Measurements from ENCODE around the gene DENND5A.
"Not testable (repeated sequence)": the region's sequence is repeated elsewhere in the genome, so short reads cannot be mapped to it uniquely, and the experiment has no call there.

DENND5A gene

DNA sequence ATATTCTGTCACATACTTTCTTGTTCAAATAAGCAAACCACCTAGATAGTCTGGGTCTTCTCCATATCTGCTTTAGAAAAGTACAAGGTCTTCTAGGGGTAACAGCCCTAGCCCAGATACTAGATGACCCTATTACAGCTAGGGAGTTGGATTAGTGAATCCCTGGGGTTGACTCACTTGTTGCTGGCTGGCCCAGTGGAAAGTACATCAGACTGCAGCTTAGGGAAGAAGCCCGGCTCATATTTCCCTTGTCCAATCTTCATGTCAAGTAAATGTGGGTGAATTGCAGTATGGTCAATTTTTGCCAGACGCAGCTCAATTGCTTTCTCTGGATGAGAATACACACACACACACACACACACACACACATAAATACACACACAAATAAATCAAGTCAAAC is 94.7 kb downstream of the DENND5A start:
- DNase-seq (ENCODE audit: extremely low spot score) = no peak
- TF ChIP-seq CTBP1 (IDR thresholded peaks at IDR 0.05; ENCODE audit: borderline replicate concordance) = no peak
- TF ChIP-seq FOXM1 (IDR thresholded peaks at IDR 0.05; ENCODE audit: borderline replicate concordance) = no peak
- TF ChIP-seq, protein P1, sequence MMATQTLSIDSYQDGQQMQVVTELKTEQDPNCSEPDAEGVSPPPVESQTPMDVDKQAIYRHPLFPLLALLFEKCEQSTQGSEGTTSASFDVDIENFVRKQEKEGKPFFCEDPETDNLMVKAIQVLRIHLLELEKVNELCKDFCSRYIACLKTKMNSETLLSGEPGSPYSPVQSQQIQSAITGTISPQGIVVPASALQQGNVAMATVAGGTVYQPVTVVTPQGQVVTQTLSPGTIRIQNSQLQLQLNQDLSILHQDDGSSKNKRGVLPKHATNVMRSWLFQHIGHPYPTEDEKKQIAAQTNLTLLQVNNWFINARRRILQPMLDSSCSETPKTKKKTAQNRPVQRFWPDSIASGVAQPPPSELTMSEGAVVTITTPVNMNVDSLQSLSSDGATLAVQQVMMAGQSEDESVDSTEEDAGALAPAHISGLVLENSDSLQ (IDR thresholded peaks at IDR 0.05) = no peak
- TF ChIP-seq HDGF (IDR thresholded peaks at IDR 0.05; ENCODE audit: borderline replicate concordance) = no peak
- no peak for TF ChIP-seq FOXA1 (IDR thresholded peaks at IDR 0.05)
- TF ChIP-seq FOXK2 (IDR thresholded peaks at IDR 0.05) = no peak
- TF ChIP-seq SUZ12 (IDR thresholded peaks at IDR 0.05) = no peak
- TF ChIP-seq ZNF384 (IDR thresholded peaks at IDR 0.05) = no peak
- no peak for TF ChIP-seq ELF4 (IDR thresholded peaks at IDR 0.05)
- TF ChIP-seq BHLHE40 (IDR thresholded peaks at IDR 0.05; ENCODE audit: borderline replicate concordance) = no peak
- TF ChIP-seq TARDBP (IDR thresholded peaks at IDR 0.05) = no peak
- no peak for TF ChIP-seq SP1 (IDR thresholded peaks at IDR 0.05)
- TF ChIP-seq ARNT (IDR thresholded peaks at IDR 0.05) = no peak
- no peak for TF ChIP-seq L3MBTL2 (conservative IDR thresholded peaks at IDR 0.05)
- no peak for TF ChIP-seq NFRKB (IDR thresholded peaks at IDR 0.05)
- no peak for TF ChIP-seq LEF1 (IDR thresholded peaks at IDR 0.05; ENCODE audit: borderline replicate concordance)
- ChIA-PET CTCF (interaction anchor here (0.5 kb wide), 1 partner anchor 124 kb away, joined by 4 read pairs; no protein-coding TSS in a partner anchor), POLR2A (no interaction called here)

DNA sequence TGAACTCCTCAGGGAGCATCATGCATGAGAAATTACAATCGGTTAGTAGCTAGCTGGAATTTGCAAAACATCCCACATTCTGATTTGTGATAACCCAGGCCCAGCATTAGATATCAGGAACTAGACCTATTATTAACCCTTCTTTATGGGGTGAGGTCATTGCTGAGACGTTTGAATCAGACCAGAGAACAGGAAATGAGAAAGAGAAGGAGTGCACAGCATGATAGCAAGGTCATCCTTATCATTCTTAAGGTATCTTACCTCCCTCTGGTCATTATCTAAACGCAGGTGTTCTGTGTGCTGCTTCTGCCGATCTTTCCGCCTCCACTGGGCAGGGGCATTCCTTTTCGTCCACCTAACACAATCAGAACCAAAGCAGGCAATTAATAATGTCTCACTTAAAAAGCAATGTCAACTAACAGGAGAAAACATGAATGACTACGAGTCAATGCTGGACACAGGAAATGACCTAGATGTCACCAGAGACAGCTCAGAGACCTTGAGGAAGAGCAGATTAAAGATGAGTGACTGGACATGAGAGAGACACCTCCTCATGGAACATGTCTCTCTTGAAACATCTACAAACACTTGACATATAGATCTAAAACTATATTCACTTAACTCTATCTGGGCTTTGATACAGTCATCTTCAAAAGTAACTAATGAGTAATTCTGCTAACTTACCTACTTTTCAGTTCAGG is 95.4 kb downstream of the DENND5A start:
- CTCF ChIA-PET = no interaction called here
- TF ChIP-seq ARNT (IDR thresholded peaks at IDR 0.05) (no peak), NFRKB (IDR thresholded peaks at IDR 0.05) (no peak), CTBP1 (IDR thresholded peaks at IDR 0.05; ENCODE audit: borderline replicate concordance) (no peak), SP1 (IDR thresholded peaks at IDR 0.05) (no peak), L3MBTL2 (conservative IDR thresholded peaks at IDR 0.05) (no peak), SUZ12 (IDR thresholded peaks at IDR 0.05) (no peak), ELF4 (IDR thresholded peaks at IDR 0.05) (no peak), BHLHE40 (IDR thresholded peaks at IDR 0.05; ENCODE audit: borderline replicate concordance) (no peak), ZNF384 (IDR thresholded peaks at IDR 0.05) (no peak), LEF1 (IDR thresholded peaks at IDR 0.05; ENCODE audit: borderline replicate concordance) (no peak), HDGF (IDR thresholded peaks at IDR 0.05; ENCODE audit: borderline replicate concordance) (no peak), FOXK2 (IDR thresholded peaks at IDR 0.05) (no peak), TARDBP (IDR thresholded peaks at IDR 0.05) (no peak), FOXA1 (IDR thresholded peaks at IDR 0.05) (no peak), FOXM1 (IDR thresholded peaks at IDR 0.05; ENCODE audit: borderline replicate concordance) (no peak)
- TF ChIP-seq, protein P1 (IDR thresholded peaks at IDR 0.05) = no peak
- no peak for DNase-seq (ENCODE audit: extremely low spot score)
- POLR2A ChIA-PET = no interaction called here

DNA sequence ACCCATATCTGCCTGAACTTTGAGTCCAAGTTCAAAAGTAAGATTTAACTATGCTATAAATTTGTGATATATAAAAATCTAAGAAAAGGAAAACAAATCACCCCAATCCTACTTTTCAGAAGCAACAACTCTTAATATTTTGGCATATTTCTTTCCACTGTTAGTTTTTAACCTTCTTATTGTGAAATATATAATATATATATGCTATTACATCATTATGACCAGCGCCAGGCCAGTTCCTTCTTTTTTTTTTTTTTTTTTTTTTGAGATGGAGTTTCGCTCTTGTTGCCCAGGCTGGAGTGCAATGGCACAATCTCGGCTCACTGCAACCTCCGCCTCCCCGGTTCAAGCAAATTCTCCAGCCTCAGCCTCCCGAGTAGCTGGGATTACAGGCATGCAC is 103.2 kb downstream of the DENND5A start:
- CTCF ChIA-PET; POLR2A ChIA-PET; DNase-seq (ENCODE audit: extremely low spot score): not testable (repeated sequence)

DNA sequence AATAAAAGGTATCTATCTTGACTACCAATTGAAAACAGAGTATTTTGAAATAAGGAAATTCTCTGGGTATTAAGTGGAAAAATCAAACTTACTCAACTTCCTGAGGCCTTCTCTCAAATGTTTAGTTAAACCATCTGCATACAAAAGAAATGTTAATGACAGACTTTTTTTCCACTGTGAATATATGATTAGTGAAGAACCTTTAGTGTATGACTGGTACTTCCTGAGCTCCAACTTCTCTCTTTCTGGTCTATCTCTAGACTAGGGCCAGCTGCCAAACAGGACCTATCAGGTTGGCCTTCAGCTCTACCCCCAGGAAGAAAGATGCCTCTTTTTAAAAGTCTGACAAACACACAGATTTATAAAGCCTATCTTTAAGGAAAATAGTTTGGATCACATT is 105.0 kb downstream of the DENND5A start:
- CTCF ChIA-PET = no interaction called here

DNA sequence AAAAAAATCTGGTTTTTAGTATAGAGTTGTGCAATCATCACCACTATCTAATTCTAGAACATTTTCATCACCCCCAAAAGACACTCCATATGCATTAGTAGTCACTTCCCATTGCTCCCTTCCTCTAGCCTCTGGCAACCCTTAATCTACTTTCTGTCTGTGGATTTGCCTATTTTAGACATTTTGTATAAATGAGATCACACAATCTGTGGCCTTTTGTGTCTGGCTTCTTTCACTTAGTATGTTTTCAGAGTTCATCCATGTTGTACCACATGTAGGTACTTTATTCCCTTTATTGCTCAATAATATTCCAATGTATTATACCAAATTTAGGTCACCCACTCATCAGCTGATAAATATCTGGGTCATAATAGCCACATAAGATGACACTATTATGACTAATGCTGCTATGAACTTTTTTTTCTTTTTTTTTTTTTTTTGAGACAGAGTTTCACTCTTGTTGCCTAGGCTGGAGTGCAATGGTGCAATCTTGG is 106.2 kb downstream of the DENND5A start:
- ChIA-PET POLR2A (interaction anchor here (0.6 kb wide), 1 partner anchor 122 kb away, joined by 3 read pairs; no protein-coding TSS in a partner anchor), CTCF (no interaction called here)
- TF ChIP-seq ELF4 (IDR thresholded peaks at IDR 0.05) (no peak), HDGF (IDR thresholded peaks at IDR 0.05; ENCODE audit: borderline replicate concordance) (no peak), FOXK2 (IDR thresholded peaks at IDR 0.05) (no peak), SUZ12 (IDR thresholded peaks at IDR 0.05) (no peak), CTBP1 (IDR thresholded peaks at IDR 0.05; ENCODE audit: borderline replicate concordance) (no peak), FOXA1 (IDR thresholded peaks at IDR 0.05) (no peak), ARNT (IDR thresholded peaks at IDR 0.05) (no peak), NFRKB (IDR thresholded peaks at IDR 0.05) (no peak), L3MBTL2 (conservative IDR thresholded peaks at IDR 0.05) (no peak), ZNF384 (IDR thresholded peaks at IDR 0.05) (no peak), SP1 (IDR thresholded peaks at IDR 0.05) (no peak), LEF1 (IDR thresholded peaks at IDR 0.05; ENCODE audit: borderline replicate concordance) (no peak), BHLHE40 (IDR thresholded peaks at IDR 0.05; ENCODE audit: borderline replicate concordance) (no peak), TARDBP (IDR thresholded peaks at IDR 0.05) (no peak), FOXM1 (IDR thresholded peaks at IDR 0.05; ENCODE audit: borderline replicate concordance) (no peak)
- TF ChIP-seq, protein P1 (IDR thresholded peaks at IDR 0.05) = no peak
- DNase-seq (ENCODE audit: extremely low spot score) = no peak

More for the DNA sequence above, 105.0 kb downstream of the DENND5A start:
- DNase-seq (ENCODE audit: extremely low spot score) = no peak
- TF ChIP-seq, protein P1 (IDR thresholded peaks at IDR 0.05) = no peak
- TF ChIP-seq ZNF384 (IDR thresholded peaks at IDR 0.05) (no peak), SUZ12 (IDR thresholded peaks at IDR 0.05) (no peak), NFRKB (IDR thresholded peaks at IDR 0.05) (no peak), CTBP1 (IDR thresholded peaks at IDR 0.05; ENCODE audit: borderline replicate concordance) (no peak), L3MBTL2 (conservative IDR thresholded peaks at IDR 0.05) (no peak), BHLHE40 (IDR thresholded peaks at IDR 0.05; ENCODE audit: borderline replicate concordance) (no peak), LEF1 (IDR thresholded peaks at IDR 0.05; ENCODE audit: borderline replicate concordance) (no peak), FOXK2 (IDR thresholded peaks at IDR 0.05) (no peak)
- POLR2A ChIA-PET = no interaction called here

All from HEK293T (cell line).